Heart left ventricle (tissue), 16 donors: ENCODE data around the gene MARK3. TPM values are rescaled to one million over a fixed set of nuclear protein-coding genes. Genes with fewer than 3 reads are reported as not detected.

ENCODE experiments used
- ATAC-seq, 4 donors: fragments of 200-7000 bp; cut with Tn5 transposase; one replicate each; pipeline ENCODE4 v1.9.1; 2020 to 2022; ENCODE audit warnings: moderate library complexity in 4 of 4, mild to moderate bottlenecking in 3 of 4, moderate number of reproducible peaks in 1 of 4
- DNase-seq, 5 donors: peaks; one replicate each; pipeline ENCODE4 v3.0.0-alpha.2; 2020
- H3K27ac ChIP-seq, 12 donors: fragments of 200-600 bp; sonication (generic) in 4 of 12; one replicate each; pipeline versions ENCODE4 v1.5.0 to v1.8.0; 2016 to 2022; ENCODE audit warnings: mild to moderate bottlenecking in 2 of 12
- H3K27me3 ChIP-seq, 9 donors: fragments of 200-600 bp; sonication (generic) in 2 of 9; one replicate each; pipeline versions ENCODE4 v1.5.1 to v1.8.0; 2016 to 2022; ENCODE audit warnings: mild to moderate bottlenecking in 3 of 9
- H3K36me3 ChIP-seq, 9 donors: fragments of 200-600 bp; sonication (generic) in 2 of 9; one replicate each; pipeline versions ENCODE4 v1.5.0 to v1.8.0; 2018 to 2022; ENCODE audit warnings: mild to moderate bottlenecking in 2 of 9
- H3K4me1 ChIP-seq, 12 donors: fragments of 200-600 bp; sonication (generic) in 4 of 12; one replicate each; pipeline versions ENCODE4 v1.5.0 to v1.8.0; 2016 to 2022; ENCODE audit warnings: mild to moderate bottlenecking in 3 of 12
- H3K4me3 ChIP-seq, 12 donors: fragments of 200-600 bp; sonication (generic) in 4 of 12; one replicate each; pipeline versions ENCODE4 v1.5.0 to v1.8.0; 2017 to 2022; ENCODE audit warnings: mild to moderate bottlenecking in 9 of 12, moderate library complexity in 4 of 12
- H3K9me3 ChIP-seq, 12 donors: fragments of 200-600 bp; sonication (generic) in 4 of 12; one replicate each; pipeline versions ENCODE4 v1.5.0 to v1.8.0; 2016 to 2022; ENCODE audit warnings: mild to moderate bottlenecking in 1 of 12
- CTCF ChIP-seq, 12 donors: fragments of 200-600 bp; sonication (generic) in 4 of 12; IDR thresholded peaks; one replicate each; pipeline versions ENCODE4 v1.5.0 to v1.8.0; 2018 to 2022; ENCODE audit warnings: antibody characterized with exemption in 12 of 12, mild to moderate bottlenecking in 5 of 12
- POLR2A ChIP-seq, 2 donors: fragments of 450-650 bp; IDR thresholded peaks; one replicate each; pipeline ENCODE4 v1.6.1; 2017; ENCODE audit warnings: antibody characterized with exemption in 2 of 2, mild to moderate bottlenecking in 2 of 2, moderate library complexity in 2 of 2
- WGBS, 4 donors: extraction: QIAGEN DNeasy Blood & Tissue Kit in 2 of 4; methylation state at CpG; one replicate each; pipeline versions ENCODE4 v1.1.5 to v1.1.7; 2013 to 2018; 5-methylcytosine and 5-hydroxymethylcytosine counted together
- intact Hi-C, 10 donors: fragments of 100-400 bp; cut with DNase I; formaldehyde crosslinking; loops; one replicate each; pipeline versions ENCODE4 v1.11.1 to v1.14.2; 2022
- polyA plus RNA-seq, 2 donors: library from polyadenylated mRNA; stranded (reverse); fragments of 200-250 nt; gene quantifications; one replicate each; pipeline ENCODE4 v1.2.3, GENCODE V29; 2013
- total RNA-seq, 9 donors: library from RNA; depleted of rRNA in 2 of 9; stranded (reverse); fragments of >200 nt in 2 of 9; fragmentation: NEBNext Ultra II Directional in 3 of 9; extraction: Animal tissue kit (Norgen Biotek cat#: 25700) in 3 of 9; gene quantifications; one replicate each; pipeline versions ENCODE4 v1.1.0 to v1.2.4, GENCODE V29; 2016 to 2023
- donor health status: ischemic (EF 13 %, LVEDD 7.1; RV severe dilation, severe dysfunction).
- donor health status: healthy with polysubstance abuse.
- donor health status: DM: no; HTN: yes; CAD: no.
- donor health status: DM: no; HTN: no; CAD: no.
- donor health status: ischemic (EF 25% LVEDD 6.9; RV normal size, moderate dysfunction).
- donor health status: ischemic (EF 25% LVEDD 5.7; RV mildly dilated, moderate dysfunction).
- donor health status: healthy.
- donor health status: DM: yes; HTN: yes; CAD: no.
- donor health status: ischemic (EF 35%, LVEDD 5.7; RV mildly dilated, moderate dysfunction).
- donor health status: nonischemic (EF 11% LVEDD 7.7; RV severe dilation, severe dysfunction).
- donor health status: DM: yes; HTN: yes; CAD: no.
- donor health status: PGD.
- donor health status: ischemic (EF 29% LVEDD 5.4; RV normal size, mild dysfunction).
- donor health status: nonischemic (EF 23%, LVEDD 6.1; RV moderate dilation, normal function).

MARK3 gene
- total and polyA plus RNA-seq, 11 donors, result 54.0 to 156 (median 111) TPM

GRCh38 chr14:103347091-103347815, 38.0 kb upstream of the MARK3 start:
- ATAC-seq, result peak in 1 of 4 donors; percentile 16

GRCh38 chr14:103348154-103348553, 37.1 kb upstream of the MARK3 start:
- H3K4me3 ChIP-seq, result no peak overlapping the region
- intact Hi-C loops, result no loop called here
- 82 to 88% (median 84%) methylated on average over 5 of the region's 5 CpGs for WGBS, 4 donors
- no peaks in the 10 kb centered on the region for H3K4me1 ChIP-seq
- H3K9me3 ChIP-seq, result no peaks in the 10 kb centered on the region
- no peak for ATAC-seq
- peaks cover 0 to 25% (median 21%) of the 10 kb centered on the region in 9 donors for H3K36me3 ChIP-seq
- no peaks in the 10 kb centered on the region for H3K27me3 ChIP-seq
- TF ChIP-seq CTCF (IDR thresholded peaks at IDR 0.05) (no peak), POLR2A (IDR thresholded peaks at IDR 0.05) (no peak)
- no peak overlapping the region for H3K27ac ChIP-seq
- no peak for DNase-seq

More at GRCh38 chr14:103347091-103347815, 38.0 kb upstream of the MARK3 start:
- Histone ChIP-seq H3K27ac (no peak overlapping the region), H3K36me3 (peaks cover 2 to 34% (median 30%) of the 10 kb centered on the region in 9 donors), H3K9me3 (no peaks in the 10 kb centered on the region), H3K27me3 (no peaks in the 10 kb centered on the region), H3K4me1 (peaks cover 0 to 2% (median 0%) of the 10 kb centered on the region in 12 donors), H3K4me3 (no peak overlapping the region)
- 55 to 64% (median 59%) methylated on average over 12 of the region's 12 CpGs for WGBS, 4 donors
- intact Hi-C loops, result no loop called here
- DNase-seq, result no peak
- TF ChIP-seq POLR2A (IDR thresholded peaks at IDR 0.05) (peak in 1 of 2 donors; percentile 4), CTCF (IDR thresholded peaks at IDR 0.05) (no peak)

- H3K4me1 ChIP-seq, result no peaks in the 10 kb centered on the region
- intact Hi-C loops, result no loop called here
- H3K27ac ChIP-seq, result no peak overlapping the region
- WGBS, 4 donors, result 88 to 93% (median 92%) methylated on average over 13 of the region's 13 CpGs
- H3K36me3 ChIP-seq, result peaks cover 0 to 7% (median 3%) of the 10 kb centered on the region in 9 donors
- no peak overlapping the region for H3K4me3 ChIP-seq
- no peak for TF ChIP-seq POLR2A (IDR thresholded peaks at IDR 0.05)
- TF ChIP-seq CTCF (IDR thresholded peaks at IDR 0.05), result no peak
- DNase-seq, result no peak
- ATAC-seq, result peak in 1 of 4 donors; percentile 33
- H3K9me3 ChIP-seq, result no peaks in the 10 kb centered on the region
- no peaks in the 10 kb centered on the region for H3K27me3 ChIP-seq
These were observed 35.2 kb upstream of the MARK3 start for GRCh38 chr14:103349982-103350381.

GRCh38 chr14:103353362-103353761, 31.9 kb upstream of the MARK3 start:
- no peaks in the 10 kb centered on the region for H3K36me3 ChIP-seq
- 59 to 62% (median 60%) methylated on average over 7 of the region's 7 CpGs for WGBS, 4 donors
- no peaks in the 10 kb centered on the region for H3K27me3 ChIP-seq
- no peak overlapping the region for H3K4me3 ChIP-seq
- H3K4me1 ChIP-seq, result peaks cover 0 to 12% (median 0%) of the 10 kb centered on the region in 12 donors
- H3K9me3 ChIP-seq, result no peaks in the 10 kb centered on the region
- DNase-seq, result no peak
- no peak overlapping the region for H3K27ac ChIP-seq
- ATAC-seq, result no peak
- TF ChIP-seq CTCF (IDR thresholded peaks at IDR 0.05), result no peak
- TF ChIP-seq POLR2A (IDR thresholded peaks at IDR 0.05), result no peak
- intact Hi-C loops, result no loop called here
